Smooth muscle cell of the brain vasculature (primary cell): ENCODE measurements around the gene DDX21.
"Not testable (repeated sequence)": the region's sequence is repeated elsewhere in the genome, so short reads cannot be mapped to it uniquely, and the experiment has no call there.

ENCODE experiments used
- DNase-seq: peaks from one replicate; pipeline ENCODE4 v3.0.0-alpha.2; 2012; ENCODE audit warnings: low read depth, low spot score

Gene DDX21

GRCh38 chr10:68988530-68989316 is 32.8 kb downstream of the DDX21 start, which contains the start of gene KIFBP:
TSS of gene KIFBP (plus strand) at chr10:68988803. CDS start at chr10:68988833, 30 bp downstream.
- peak; percentile 94 for DNase-seq

- DNase-seq = no peak
These were observed 33.5 kb downstream of the DDX21 start for GRCh38 chr10:68989317-68989990.

DNA sequence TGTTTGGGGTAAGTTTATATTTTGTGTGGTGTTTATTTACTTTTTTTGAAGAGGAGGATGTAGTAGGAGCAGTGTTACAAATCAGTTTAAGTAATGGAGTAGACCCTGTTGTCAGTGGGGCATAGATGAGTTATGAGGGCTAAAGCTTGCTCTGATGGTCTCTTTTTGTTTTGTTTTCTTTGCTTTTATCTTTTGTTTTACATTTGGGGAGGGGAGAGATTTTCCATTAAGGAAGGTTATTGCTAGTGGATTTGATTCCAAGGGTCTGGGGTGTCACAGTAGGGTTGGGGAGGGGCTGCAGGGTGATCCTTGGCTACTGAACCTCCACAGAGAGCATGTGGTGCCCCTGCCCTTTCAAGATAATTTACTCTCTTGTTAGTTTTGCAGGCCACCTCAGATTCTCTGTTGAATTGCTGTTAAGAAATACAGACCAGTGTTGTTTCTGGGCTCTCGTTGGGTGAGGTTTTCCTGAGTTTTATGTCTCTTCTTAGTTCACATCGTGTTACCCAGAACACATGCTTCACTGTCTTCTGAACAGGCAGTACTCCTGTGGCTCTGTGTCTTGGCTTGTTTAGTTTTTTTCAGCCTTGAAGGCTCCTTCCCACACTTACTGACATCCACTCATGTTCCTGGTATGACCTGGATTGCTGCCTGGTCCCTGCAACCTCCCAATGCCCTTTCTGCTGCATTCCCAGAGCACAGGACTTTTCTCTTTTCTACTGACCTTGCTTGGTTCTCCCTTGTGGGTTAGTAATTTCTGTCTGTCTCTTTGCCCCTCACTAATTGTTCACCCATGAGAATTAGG is 36.9 kb downstream of the DDX21 start:
- peak; percentile 24 for DNase-seq

DNA sequence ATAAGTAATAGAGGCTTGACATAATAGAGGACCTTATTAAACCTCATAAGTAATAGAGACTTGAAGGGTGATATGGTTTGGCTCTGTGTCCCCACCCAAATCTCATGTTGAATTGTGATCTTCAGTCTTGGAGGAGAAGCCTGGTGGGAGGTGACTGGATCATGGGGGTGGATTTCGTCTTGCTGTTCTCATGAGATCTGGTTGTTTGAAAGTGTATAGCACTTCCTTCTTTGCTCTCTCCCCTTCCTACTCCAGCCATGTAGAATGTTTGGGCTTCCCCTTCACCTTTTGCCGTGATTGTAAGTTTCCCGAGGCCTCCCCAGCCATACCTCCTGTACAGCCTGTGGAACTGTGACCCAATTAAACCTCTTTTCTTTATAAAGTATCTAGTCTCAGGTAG is 41.2 kb downstream of the DDX21 start:
- DNase-seq = no peak

DNA sequence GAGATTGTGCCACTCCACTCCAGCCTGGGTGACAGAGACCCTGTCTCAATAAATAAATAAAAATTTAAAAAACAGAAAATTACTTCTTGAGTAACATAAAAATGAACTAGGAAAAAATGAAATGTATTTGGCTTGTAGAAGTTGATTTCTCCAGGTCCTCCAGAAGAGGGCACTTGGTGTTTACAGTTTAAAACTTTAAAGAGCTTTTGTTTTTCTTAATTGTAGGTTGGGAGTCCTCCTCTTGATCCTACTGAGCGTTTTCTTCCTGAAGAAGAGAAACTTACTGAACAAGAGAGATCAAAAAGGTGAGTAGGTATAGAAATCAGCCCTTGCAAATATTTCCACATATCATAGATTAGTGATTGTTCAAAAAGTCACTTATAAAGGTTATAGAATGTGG is 48.9 kb downstream of the DDX21 start:
- peak; percentile 21 for DNase-seq

DNA sequence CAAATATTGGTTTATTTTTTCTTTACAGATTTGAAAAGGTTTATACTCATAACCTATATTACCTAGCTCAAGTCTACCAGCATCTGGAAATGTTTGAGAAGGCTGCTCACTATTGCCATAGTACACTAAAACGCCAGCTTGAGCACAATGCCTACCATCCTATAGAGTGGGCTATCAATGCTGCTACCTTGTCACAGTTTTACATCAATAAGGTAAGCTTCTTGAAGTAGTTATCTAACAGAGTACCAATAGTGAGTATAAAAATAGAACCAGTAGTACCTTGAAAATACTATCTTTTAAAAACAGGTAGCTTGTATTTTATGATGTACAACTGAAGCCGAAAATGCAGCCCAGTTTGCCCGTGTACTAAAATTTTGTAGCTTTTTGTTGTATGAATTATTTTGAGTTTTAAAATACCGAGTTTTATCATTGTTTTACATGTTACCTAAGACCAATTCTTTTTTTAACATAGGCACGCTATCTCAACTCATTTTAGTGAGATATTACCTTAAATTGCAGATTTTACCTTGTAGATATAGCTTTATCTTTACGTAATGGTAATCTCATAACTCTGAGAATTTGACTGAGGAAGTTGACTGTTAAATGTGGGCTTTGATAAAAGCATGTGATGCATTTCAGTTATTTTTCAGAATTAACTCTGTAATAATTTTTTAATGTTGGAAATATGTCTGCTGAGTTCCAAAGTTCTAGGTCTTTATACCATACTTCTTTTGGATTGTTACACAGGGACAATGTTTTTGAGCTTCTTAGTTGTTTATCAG is 49.9 kb downstream of the DDX21 start:
- no peak for DNase-seq

DNA sequence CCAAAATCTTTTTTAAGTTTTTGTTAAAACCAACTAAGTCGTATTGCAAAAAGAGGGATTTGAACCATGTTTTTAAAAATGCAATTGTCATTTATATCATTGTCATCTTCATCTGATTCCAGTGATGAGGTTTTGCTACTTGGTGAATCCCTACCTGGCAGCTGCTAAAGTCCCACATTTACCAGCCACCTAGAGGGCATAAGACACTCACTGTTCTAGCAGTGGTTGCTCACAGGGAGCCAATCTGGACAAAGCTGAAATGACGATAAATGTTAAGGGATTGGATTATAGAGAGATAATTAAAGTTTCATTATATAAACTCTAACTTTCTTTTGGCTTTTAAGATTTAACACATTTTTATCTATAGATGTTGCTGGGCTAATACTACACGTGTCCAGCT is 51.3 kb downstream of the DDX21 start:
- no peak for DNase-seq

- DNase-seq = no peak
These were observed 53.4 kb downstream of the DDX21 start for GRCh38 chr10:69009360-69009759.

DNA sequence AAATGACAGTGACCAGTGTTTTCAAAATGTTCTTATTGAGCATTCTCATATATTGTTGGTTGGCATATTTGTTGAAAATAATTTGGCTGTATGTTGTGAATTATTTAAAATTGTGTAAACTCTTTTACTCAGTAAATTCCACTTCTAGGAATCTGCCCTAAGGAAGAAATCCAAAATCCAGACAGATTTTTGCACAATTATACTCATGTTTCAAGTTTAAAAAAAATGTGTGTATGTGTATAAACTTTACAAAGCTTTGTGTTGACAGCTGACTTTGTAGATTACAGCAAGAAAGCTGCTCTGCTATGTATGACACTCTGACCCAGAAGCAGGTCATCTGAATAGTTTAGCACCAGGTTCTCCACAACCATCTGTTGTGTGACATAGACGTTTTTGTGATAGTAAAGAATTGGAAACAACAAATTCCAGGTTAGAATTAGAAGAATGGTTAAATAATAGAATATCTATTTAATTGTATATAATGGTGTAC is 54.2 kb downstream of the DDX21 start:
- DNase-seq = no peak

DNA sequence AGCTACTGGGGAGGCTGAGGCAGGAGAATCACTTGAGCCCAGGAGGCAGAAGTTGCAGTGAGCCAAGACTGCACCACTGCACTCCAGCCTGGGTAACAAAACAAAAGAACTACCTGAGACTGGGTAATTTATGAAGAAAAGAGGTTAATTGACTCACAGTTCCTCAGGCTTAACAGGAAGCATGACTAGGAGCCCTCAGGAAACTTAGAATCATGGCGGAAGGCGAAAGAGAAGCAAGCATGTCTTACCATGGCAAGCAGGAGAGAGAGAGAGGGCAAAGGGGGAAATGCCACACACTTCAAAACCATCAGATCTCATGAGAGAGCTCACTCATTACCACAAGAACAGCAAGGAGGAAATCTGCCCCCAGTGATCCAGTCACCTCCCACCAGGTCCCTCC is 56.8 kb downstream of the DDX21 start:
- DNase-seq = not testable (repeated sequence)

- DNase-seq = no peak
These were observed 58.2 kb downstream of the DDX21 start for GRCh38 chr10:69014171-69014570.

- DNase-seq = no peak
These were observed 62.6 kb downstream of the DDX21 start for GRCh38 chr10:69018613-69019012.

- DNase-seq = no peak
These were observed 66.6 kb downstream of the DDX21 start for GRCh38 chr10:69022611-69023010.

DNA sequence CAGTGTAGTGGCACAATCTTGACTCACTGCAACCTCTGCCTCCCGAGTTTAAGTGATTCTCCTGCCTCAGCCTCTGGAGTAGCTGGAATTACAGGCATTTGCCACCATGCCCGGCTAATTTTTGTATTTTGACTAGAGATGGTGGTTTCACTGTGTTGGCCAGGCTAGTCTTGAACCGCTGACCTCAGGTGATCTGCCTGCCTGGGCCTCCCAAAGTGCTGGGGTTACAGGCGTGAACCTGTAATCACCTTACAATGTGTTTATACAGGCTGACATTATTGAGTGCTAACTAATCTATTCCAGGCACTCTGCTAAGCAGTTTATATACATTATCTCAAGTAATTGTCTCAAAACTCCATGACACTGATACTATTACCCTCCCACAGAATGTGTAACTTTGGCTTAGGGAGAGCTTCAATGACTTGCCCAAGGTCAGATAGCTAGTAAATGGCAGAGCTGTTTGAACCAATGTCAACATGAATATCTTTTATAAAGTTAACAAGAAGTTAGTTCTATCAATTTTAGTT is 69.5 kb downstream of the DDX21 start:
- DNase-seq = no peak

DNA sequence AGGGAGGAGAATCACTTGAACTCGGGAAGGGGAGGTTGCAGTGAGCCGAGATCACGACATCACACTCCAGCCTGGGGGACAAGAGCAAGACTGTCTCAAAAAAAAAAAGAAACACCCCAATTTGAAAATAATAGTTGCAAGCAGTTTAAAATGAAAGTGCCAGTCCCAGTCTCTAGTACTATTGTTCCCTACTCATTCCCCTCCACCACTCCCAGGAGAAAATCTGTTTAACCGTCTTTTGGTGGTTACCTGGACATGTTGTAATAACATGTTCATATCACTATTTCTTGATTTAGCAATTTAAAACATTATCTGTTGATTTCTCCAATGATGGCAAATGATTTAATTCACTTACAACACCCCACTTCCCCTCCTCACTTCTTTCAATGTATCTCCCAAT is 77.3 kb downstream of the DDX21 start:
- DNase-seq = no peak
